K562 (cell line): ENCODE results near the gene HOXD13. TPM values are rescaled to one million over a fixed set of nuclear protein-coding genes. Genes with fewer than 3 reads are reported as not detected.

ENCODE experiments used
- ARNT ChIP-seq, 2 experiments: fragments of 450-650 bp; IDR thresholded peaks; 2 replicates each; pipeline ENCODE4 v1.6.1; 2016; ENCODE audit warnings: mild to moderate bottlenecking in 1 of 2
- BCLAF1 ChIP-seq, 2 experiments: fragments of 450-650 bp in 1 of 2; IDR thresholded peaks; 2 replicates each; pipeline ENCODE4 v1.6.1; 2011 to 2017; ENCODE audit warnings: low read depth in 2 of 2, antibody characterized with exemption in 1 of 2, borderline replicate concordance in 1 of 2, low read length in 1 of 2, mild to moderate bottlenecking in 1 of 2, mixed read lengths in 1 of 2; ENCODE audit not compliant: control insufficient read depth in 1 of 2
- CBX8 ChIP-seq: fragments of 200-600 bp; sonication (generic); IDR thresholded peaks from 2 replicates; pipeline ENCODE4 v1.6.1; 2012; ENCODE audit warnings: borderline replicate concordance, mixed run types, low read depth, mild to moderate bottlenecking, moderate library complexity, mixed read lengths, low read length, control low read depth, inconsistent platforms; ENCODE audit not compliant: poor library complexity, severe bottlenecking; ENCODE audit errors: extremely low read depth
- CTCF ChIP-seq, 3 experiments: IDR thresholded peaks in 2 of 3; conservative IDR thresholded peaks in 1 of 3; 2 replicates each; pipeline ENCODE4 v1.5.1; 2011 to 2012; ENCODE audit warnings: low read length in 3 of 3, mild to moderate bottlenecking in 3 of 3, control low read depth in 2 of 3, improper control_type of control experiment in 1 of 3, inconsistent platforms in 1 of 3, low read depth in 1 of 3, mixed read lengths in 1 of 3, moderate library complexity in 1 of 3; ENCODE audit not compliant: insufficient read depth in 2 of 3
- GATA2 ChIP-seq: sonication (generic); formaldehyde crosslinking; IDR thresholded peaks from 2 replicates; pipeline ENCODE4 v1.4.0; 2020; ENCODE audit warnings: mild to moderate bottlenecking, missing genetic modification reagents
- ILF3 ChIP-seq: fragments of 450-650 bp; IDR thresholded peaks from 2 replicates; pipeline ENCODE4 v1.6.1; 2018; ENCODE audit warnings: antibody characterized with exemption, mild to moderate bottlenecking, moderate library complexity, borderline replicate concordance
- MCM2 ChIP-seq: fragments of 450-650 bp; IDR thresholded peaks from 2 replicates; pipeline ENCODE4 v1.6.1; 2017; ENCODE audit warnings: low read depth, mild to moderate bottlenecking
- MECOM ChIP-seq: fragments of 250-450 bp; sonication (Bioruptor Pico); IDR thresholded peaks from 2 replicates; pipeline ENCODE4 v1.8.0; 2022; ENCODE audit warnings: inconsistent platforms
- MEF2A ChIP-seq: IDR thresholded peaks from 2 replicates; pipeline ENCODE4 v1.6.1; 2011; ENCODE audit warnings: low read depth, mild to moderate bottlenecking, low read length, moderate library complexity; ENCODE audit not compliant: control insufficient read depth
- MLLT1 ChIP-seq, 2 experiments: fragments of 450-650 bp; IDR thresholded peaks; 2 replicates each; pipeline ENCODE4 v1.6.1; 2016
- NFIC ChIP-seq: fragments of 450-650 bp; IDR thresholded peaks from 2 replicates; pipeline ENCODE4 v1.6.1; 2017; ENCODE audit warnings: mild to moderate bottlenecking, inconsistent platforms
- PRMT5 ChIP-seq: sonication (generic); formaldehyde crosslinking; IDR thresholded peaks from 2 replicates; pipeline ENCODE4 v1.5.0; 2020; ENCODE audit warnings: missing genetic modification reagents
- RNF2 ChIP-seq: sonication (generic); IDR thresholded peaks from 2 replicates; pipeline ENCODE4 v1.6.1; 2016
- SMAD2 ChIP-seq: fragments of 150-350 bp; IDR thresholded peaks from 2 replicates; pipeline ENCODE4 v1.6.1; 2014; ENCODE audit warnings: low read depth, mild to moderate bottlenecking, low read length
- SMARCB1 ChIP-seq: IDR thresholded peaks from 2 replicates; pipeline ENCODE4 v1.6.1; 2011; ENCODE audit warnings: improper control_type of control experiment, low read depth; ENCODE audit not compliant: insufficient read length
- TCF3 ChIP-seq: sonication (generic); formaldehyde crosslinking; IDR thresholded peaks from 2 replicates; pipeline ENCODE4 v1.4.0; 2020; ENCODE audit warnings: mild to moderate bottlenecking, missing genetic modification reagents
- polyA plus RNA-seq, 8 experiments: library from polyadenylated mRNA; depleted of rRNA in 4 of 8; stranded (reverse) in 5 of 8; unstranded in 3 of 8; fragments of >200 nt; fragmentation: Nextera tagmentation in 2 of 8; fragmentation: Illumina TruSeq in 1 of 8; extraction: Ambion mirVana in 2 of 8; extraction: Trizol in 1 of 8; gene quantifications; 2 replicates each; pipeline versions ENCODE4 v1.2.1 to v1.2.3, GENCODE V29; 2011 to 2014; ENCODE audit warnings: inconsistent platforms in 1 of 8, missing spikeins in 1 of 8
- total RNA-seq, 7 experiments: library from RNA; depleted of rRNA in 6 of 7; stranded (reverse); fragments of >200 nt in 6 of 7; fragmentation: Illumina TruSeq in 2 of 7; extraction: Trizol in 2 of 7; gene quantifications; 2 replicates each; pipeline versions ENCODE4 v1.2.1 to v1.2.3, GENCODE V29; 2011 to 2021; ENCODE audit warnings: low replicate concordance in 1 of 7

The HOXD13 gene
- total and polyA plus RNA-seq, 9 of the 15 experiments (the other 6 are each of a cell fraction or from before 2014, with no cell fraction given): 0.03 to 0.04 TPM; not detected in 7

GRCh38 chr2:176132205-176133171 lies 40.0 kb downstream of the HOXD13 start (continued):
- TF ChIP-seq SMARCB1 (no peak), GATA2 (CRISPR knock-in tag) (no peak), CTCF (IDR thresholded peaks at IDR 0.05 in 2 of 3, conservative IDR thresholded peaks at IDR 0.05 in 1 of 3; ENCODE audit: insufficient read depth in 2 of 3, low read depth in 1 of 3, low read length in 3 of 3) (no peak), MLLT1 (IDR thresholded peaks at IDR 0.05) (no peak), CBX8 (peak; percentile 92), MEF2A (no peak), BCLAF1 (IDR thresholded peaks at IDR 0.05; ENCODE audit: borderline replicate concordance in 1 of 2, control insufficient read depth in 1 of 2, low read depth in 2 of 2, low read length in 1 of 2) (no peak), ILF3 (no peak), TCF3 (CRISPR knock-in tag) (no peak), MCM2 (no peak), SMAD2 (no peak), NFIC (0 out of 2 replicates have a peak, but pooled peaks have one; percentile 8), ARNT (IDR thresholded peaks at IDR 0.05) (no peak), PRMT5 (CRISPR knock-in tag) (no peak), RNF2 (peak; percentile 71; the same call in 1 of the 2 replicates), MECOM (CRISPR knock-in tag) (no peak)
